ENCODE results near the gene ZDHHC14. TPM values are rescaled to one million over a fixed set of nuclear protein-coding genes. Genes with fewer than 3 reads are reported as not detected.

The ZDHHC14 gene
- total RNA-seq, 1 experiment from 2014 or later, result 4.9 TPM

- ATAC-seq (no peak), DNase-seq (no peak)
- ChIA-PET POLR2A (ENCODE audit: unreplicated experiment) (no interaction called here), CTCF (no interaction called here)
- H3K9me2 ChIP-seq (replicated peaks; ENCODE audit: low read length), result no peaks in the 10 kb centered on the region
- no peak overlapping the region for H3K4me3 ChIP-seq (ENCODE audit: low read length)
- no peaks in the 10 kb centered on the region for H3F3A ChIP-seq (ENCODE audit: low read length, unreplicated experiment)
- peaks cover 8% of the 10 kb centered on the region; the same call in 1 of the 2 replicates for H3K4me1 ChIP-seq (ENCODE audit: insufficient read depth, low read length)
- no peaks in the 10 kb centered on the region for H3K9me3 ChIP-seq (ENCODE audit: low read length)
- H2AFZ ChIP-seq (ENCODE audit: low read length), result no peak overlapping the region
- no peaks in the 10 kb centered on the region for H3K79me2 ChIP-seq (ENCODE audit: low read length)
- TF ChIP-seq EZH2phosphoT487 (IDR thresholded peaks at IDR 0.05; ENCODE audit: borderline replicate concordance, low read length) (no peak), EZH2 (IDR thresholded peaks at IDR 0.05; ENCODE audit: low read length, unreplicated experiment) (no peak), CTCF (conservative IDR thresholded peaks at IDR 0.05; ENCODE audit: low read depth, low read length) (no peak)
- H4K20me1 ChIP-seq (ENCODE audit: low read length), result no peaks in the 10 kb centered on the region
- intact Hi-C loops (cut with micrococcal nuclease), result no loop called here
- BruUV-seq (replicated peaks), result no TSS peak
- H3K36me3 ChIP-seq (ENCODE audit: low read depth, low read length), result no peaks in the 10 kb centered on the region
- no peaks in the 10 kb centered on the region for H3K27me3 ChIP-seq (ENCODE audit: low read length)
- no peak overlapping the region for H3K9ac ChIP-seq (ENCODE audit: low read length)
- no peak overlapping the region for H3K4me2 ChIP-seq (ENCODE audit: low read length)
- H3K27ac ChIP-seq (ENCODE audit: low read length), result no peak overlapping the region
Observed at GRCh38 chr6:157681041-157681650, 300.2 kb downstream of the ZDHHC14 start.

GRCh38 chr6:157682856-157683481, 302.0 kb downstream of the ZDHHC14 start:
- no peak overlapping the region for H3K4me3 ChIP-seq (ENCODE audit: low read length)
- TF ChIP-seq EZH2phosphoT487 (IDR thresholded peaks at IDR 0.05; ENCODE audit: borderline replicate concordance, low read length), result no peak
- TF ChIP-seq EZH2 (IDR thresholded peaks at IDR 0.05; ENCODE audit: low read length, unreplicated experiment), result no peak
- TF ChIP-seq CTCF (conservative IDR thresholded peaks at IDR 0.05; ENCODE audit: low read depth, low read length), result no peak
- H3F3A ChIP-seq (ENCODE audit: low read length, unreplicated experiment), result no peaks in the 10 kb centered on the region
- H3K9me2 ChIP-seq (replicated peaks; ENCODE audit: low read length), result no peaks in the 10 kb centered on the region
- no peaks in the 10 kb centered on the region for H4K20me1 ChIP-seq (ENCODE audit: low read length)
- H3K36me3 ChIP-seq (ENCODE audit: low read depth, low read length), result no peaks in the 10 kb centered on the region
- DNase-seq (peak; percentile 66), ATAC-seq (peak; percentile 77)
- CTCF ChIA-PET, result interaction anchor here (0.5 kb wide), 1 partner anchor 15 kb away, joined by 3 read pairs; no protein-coding TSS in a partner anchor
- 0 out of 2 replicates have a peak overlapping the region, but pooled peaks have one; percentile 30 for H3K4me2 ChIP-seq (ENCODE audit: low read length)
- BruUV-seq (replicated peaks), result no TSS peak
- H3K9ac ChIP-seq (ENCODE audit: low read length), result no peak overlapping the region
- intact Hi-C loops (cut with micrococcal nuclease), result no loop called here
- POLR2A ChIA-PET (ENCODE audit: unreplicated experiment), result interaction anchor here (0.6 kb wide), 1 partner anchor 131 kb away, joined by 4 read pairs; no protein-coding TSS in a partner anchor
- peaks cover 8% of the 10 kb centered on the region; the same call in 1 of the 2 replicates for H3K4me1 ChIP-seq (ENCODE audit: insufficient read depth, low read length)
- H3K27ac ChIP-seq (ENCODE audit: low read length), result no peak overlapping the region
- no peaks in the 10 kb centered on the region for H3K9me3 ChIP-seq (ENCODE audit: low read length)
- no peak overlapping the region for H2AFZ ChIP-seq (ENCODE audit: low read length)
- H3K27me3 ChIP-seq (ENCODE audit: low read length), result no peaks in the 10 kb centered on the region
- no peaks in the 10 kb centered on the region for H3K79me2 ChIP-seq (ENCODE audit: low read length)

GRCh38 chr6:157683707-157684106, 302.7 kb downstream of the ZDHHC14 start:
- Histone ChIP-seq H2AFZ (ENCODE audit: low read length) (no peak overlapping the region), H3K9me3 (ENCODE audit: low read length) (no peaks in the 10 kb centered on the region), H3K9ac (ENCODE audit: low read length) (no peak overlapping the region), H3K27me3 (ENCODE audit: low read length) (no peaks in the 10 kb centered on the region), H3K4me2 (ENCODE audit: low read length) (no peak overlapping the region), H3K27ac (ENCODE audit: low read length) (no peak overlapping the region), H3K36me3 (ENCODE audit: low read depth, low read length) (no peaks in the 10 kb centered on the region), H3K4me3 (ENCODE audit: low read length) (no peak overlapping the region), H3K4me1 (ENCODE audit: insufficient read depth, low read length) (peaks cover 10% of the 10 kb centered on the region), H3F3A (ENCODE audit: low read length, unreplicated experiment) (no peaks in the 10 kb centered on the region), H3K79me2 (ENCODE audit: low read length) (no peaks in the 10 kb centered on the region), H3K9me2 (replicated peaks; ENCODE audit: low read length) (no peaks in the 10 kb centered on the region), H4K20me1 (ENCODE audit: low read length) (no peaks in the 10 kb centered on the region)
- DNase-seq (no peak), ATAC-seq (no peak)
- intact Hi-C loops (cut with micrococcal nuclease), result no loop called here
- BruUV-seq (replicated peaks), result no TSS peak
- ChIA-PET CTCF (no interaction called here), POLR2A (ENCODE audit: unreplicated experiment) (no interaction called here)
- no peak for TF ChIP-seq EZH2phosphoT487 (IDR thresholded peaks at IDR 0.05; ENCODE audit: borderline replicate concordance, low read length)
- no peak for TF ChIP-seq CTCF (conservative IDR thresholded peaks at IDR 0.05; ENCODE audit: low read depth, low read length)
- TF ChIP-seq EZH2 (IDR thresholded peaks at IDR 0.05; ENCODE audit: low read length, unreplicated experiment), result no peak

Data from PC-3 (cell line).